Prostate gland (tissue), 2 donors: Measurements from ENCODE around the gene UMODL1.

Experiments
- POLR2AphosphoS5 ChIP-seq: sonication (generic); formaldehyde crosslinking; IDR thresholded peaks from one replicate; pipeline ENCODE4 v1.6.1; 2017; ENCODE audit warnings: antibody characterized with exemption
- TF ChIP-seq, protein P1 (sequence below), 4 experiments: fragments of 200-600 bp in 2 of 4; fragments of 450-650 bp in 2 of 4; sonication (generic) in 2 of 4; IDR thresholded peaks; 1 replicate in 3 of 4; 2 replicates in 1 of 4; pipeline ENCODE4 v1.5.1; 2016 to 2019; ENCODE audit warnings: antibody characterized with exemption in 4 of 4, mild to moderate bottlenecking in 2 of 4, moderate library complexity in 2 of 4

DNA sequence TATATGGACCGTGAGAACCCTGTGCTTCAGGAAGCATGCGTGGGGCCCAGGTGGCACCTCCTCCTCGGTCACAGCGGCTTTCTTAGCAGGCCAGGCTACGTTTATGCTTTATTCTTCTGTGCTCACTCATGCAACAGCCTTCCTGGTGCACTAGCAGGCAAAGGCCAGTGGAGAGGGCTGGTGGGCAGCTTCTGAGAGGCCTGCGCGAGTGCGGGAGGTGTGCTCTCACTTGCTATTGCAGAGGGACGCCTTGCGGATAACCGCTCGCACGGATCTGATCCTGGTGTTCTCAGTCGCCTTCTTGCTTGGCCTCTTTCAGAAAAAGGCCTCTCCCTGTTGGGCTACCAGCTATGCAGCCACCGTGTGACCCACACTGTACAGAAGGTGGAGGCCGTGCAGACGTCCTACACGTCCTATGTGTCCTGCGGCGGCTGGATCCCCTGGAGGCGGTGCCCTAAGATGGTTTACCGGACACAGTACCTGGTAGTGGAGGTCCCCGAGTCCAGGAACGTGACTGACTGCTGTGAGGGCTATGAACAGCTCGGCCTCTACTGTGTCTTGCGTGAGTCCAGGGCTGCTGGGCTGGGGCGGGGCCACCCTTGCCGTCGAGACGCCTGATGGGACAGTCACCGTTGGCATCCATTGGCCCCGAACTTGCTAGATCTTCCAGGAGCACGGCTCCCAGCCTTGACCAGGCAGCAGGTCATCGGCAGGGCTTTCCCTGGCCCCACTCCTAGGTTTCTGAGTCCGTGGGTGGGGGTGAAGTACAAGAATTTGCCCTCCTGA, 4.8 kb downstream of the UMODL1 start:
- TF ChIP-seq, protein P1, sequence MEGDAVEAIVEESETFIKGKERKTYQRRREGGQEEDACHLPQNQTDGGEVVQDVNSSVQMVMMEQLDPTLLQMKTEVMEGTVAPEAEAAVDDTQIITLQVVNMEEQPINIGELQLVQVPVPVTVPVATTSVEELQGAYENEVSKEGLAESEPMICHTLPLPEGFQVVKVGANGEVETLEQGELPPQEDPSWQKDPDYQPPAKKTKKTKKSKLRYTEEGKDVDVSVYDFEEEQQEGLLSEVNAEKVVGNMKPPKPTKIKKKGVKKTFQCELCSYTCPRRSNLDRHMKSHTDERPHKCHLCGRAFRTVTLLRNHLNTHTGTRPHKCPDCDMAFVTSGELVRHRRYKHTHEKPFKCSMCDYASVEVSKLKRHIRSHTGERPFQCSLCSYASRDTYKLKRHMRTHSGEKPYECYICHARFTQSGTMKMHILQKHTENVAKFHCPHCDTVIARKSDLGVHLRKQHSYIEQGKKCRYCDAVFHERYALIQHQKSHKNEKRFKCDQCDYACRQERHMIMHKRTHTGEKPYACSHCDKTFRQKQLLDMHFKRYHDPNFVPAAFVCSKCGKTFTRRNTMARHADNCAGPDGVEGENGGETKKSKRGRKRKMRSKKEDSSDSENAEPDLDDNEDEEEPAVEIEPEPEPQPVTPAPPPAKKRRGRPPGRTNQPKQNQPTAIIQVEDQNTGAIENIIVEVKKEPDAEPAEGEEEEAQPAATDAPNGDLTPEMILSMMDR (IDR thresholded peaks at IDR 0.05), result no peak
- no peak for TF ChIP-seq POLR2AphosphoS5
